Stimulated activated CD4-positive, alpha-beta T cell treated with anti-CD3 and anti-CD28 coated beads, Interleukin-12 subunit alpha, Interleukin-12 subunit beta, amount 100 ng/mL, for 48 hours (primary cell): Measurements from ENCODE around the gene MOCOS.

Experiments used
- DNase-seq, 3 donors: peaks; one replicate each; pipeline ENCODE4 v3.0.0-alpha.2; 2020; ENCODE audit warnings: low read depth in 2 of 3, low spot score in 1 of 3

MOCOS gene

GRCh38 chr18:36302676-36303075 is 115.4 kb downstream of the MOCOS start:
- DNase-seq = no peak

DNA sequence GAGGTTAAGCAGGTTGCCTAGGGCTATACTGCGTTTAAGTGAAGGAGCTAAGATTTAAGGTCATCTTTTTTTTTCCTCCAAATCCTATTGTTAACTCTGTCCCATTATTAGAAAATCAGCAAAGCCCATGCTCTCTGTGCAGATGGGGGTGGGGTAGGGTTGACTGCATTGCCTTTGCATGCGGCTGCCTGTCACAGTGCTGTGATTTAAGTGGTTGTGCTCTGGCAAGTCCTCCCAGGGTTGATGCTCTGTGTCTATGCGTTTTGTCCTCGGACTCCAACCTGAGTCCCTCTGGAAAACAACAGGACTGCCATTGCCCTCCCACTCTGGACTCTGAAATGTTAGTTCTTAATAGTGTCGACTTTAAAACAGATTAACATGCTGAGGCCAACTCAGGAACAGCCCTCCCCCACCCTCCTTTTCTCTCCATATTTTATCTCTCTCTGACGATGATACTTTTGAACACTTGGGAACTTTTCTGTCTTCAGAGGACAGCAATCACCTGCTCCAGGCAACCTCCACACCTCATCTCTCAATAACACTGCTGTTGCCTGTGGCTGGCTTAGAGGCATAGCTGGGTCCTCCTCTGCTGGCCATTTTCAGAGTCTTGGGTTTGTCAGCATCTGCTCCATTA is 116.0 kb downstream of the MOCOS start:
- DNase-seq = no peak

DNA sequence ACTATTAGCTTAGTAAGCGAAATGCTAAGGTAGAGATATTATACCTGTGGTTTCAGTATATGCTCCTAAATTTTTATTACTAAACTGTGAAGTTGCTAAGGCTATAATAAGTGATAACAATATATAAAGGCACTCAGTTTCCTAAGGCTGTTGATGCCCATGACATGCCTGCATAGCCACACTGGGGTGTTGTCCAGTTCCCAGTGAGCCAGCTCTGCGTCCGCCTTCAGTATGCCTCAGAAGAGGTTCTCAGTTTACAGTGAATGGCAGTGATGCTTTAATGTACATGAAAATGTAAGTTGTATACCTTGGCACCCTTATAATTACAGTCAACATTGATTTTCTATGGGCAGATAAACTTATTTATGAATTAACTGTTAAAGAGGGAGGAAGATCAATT is 117.4 kb downstream of the MOCOS start:
- DNase-seq = no peak

DNA sequence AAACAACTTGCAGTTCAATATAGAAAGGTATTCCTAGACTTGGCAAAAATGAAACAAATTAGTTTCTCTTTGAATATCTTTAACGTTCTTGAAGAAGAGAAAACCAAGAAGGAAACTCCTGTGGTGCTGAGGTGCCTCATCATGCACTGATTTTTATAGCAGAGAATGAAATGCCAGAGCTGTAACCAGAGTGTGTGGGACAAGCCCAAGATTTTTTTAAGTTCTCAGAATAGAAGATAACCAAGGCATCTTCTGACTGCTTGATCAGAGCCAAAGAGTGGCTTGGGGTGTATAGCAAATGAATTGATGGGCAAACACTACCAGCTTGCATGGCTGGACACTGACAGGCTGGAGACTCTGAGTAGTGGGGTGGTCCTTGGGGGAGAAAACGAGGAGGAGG is 118.1 kb downstream of the MOCOS start:
- no peak for DNase-seq

- DNase-seq = no peak
These were observed 120.2 kb downstream of the MOCOS start for GRCh38 chr18:36307513-36307912.

GRCh38 chr18:36308711-36309435 is 121.6 kb downstream of the MOCOS start:
- DNase-seq = no peak

GRCh38 chr18:36309436-36310391 is 122.4 kb downstream of the MOCOS start:
- no peak for DNase-seq

DNA sequence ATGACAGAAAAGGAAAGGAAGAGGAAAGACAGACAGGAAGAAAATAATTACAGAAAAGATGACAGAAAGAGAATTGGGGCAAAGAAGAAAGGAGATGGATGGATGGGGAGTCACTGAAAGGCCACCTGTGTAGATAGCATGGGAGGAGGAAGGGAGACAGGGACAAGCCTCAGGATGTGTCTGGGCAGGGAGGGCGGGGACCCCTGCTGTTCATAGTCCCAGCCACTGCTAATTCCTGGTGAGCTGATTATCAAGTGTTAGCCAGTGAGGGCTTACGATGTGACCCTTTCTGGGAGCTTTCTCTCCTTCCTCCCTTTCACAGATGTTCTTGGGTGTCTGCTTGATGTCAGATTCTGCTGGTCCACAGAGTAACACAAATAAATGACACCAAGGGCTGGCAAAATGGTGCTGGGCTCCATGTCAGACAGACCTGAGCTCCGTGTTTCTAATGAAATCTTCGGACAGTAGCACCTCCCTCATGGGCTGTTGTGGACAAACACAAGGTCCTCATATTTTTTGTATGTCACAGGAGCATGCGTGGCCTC is 123.8 kb downstream of the MOCOS start:
- DNase-seq = no peak

DNA sequence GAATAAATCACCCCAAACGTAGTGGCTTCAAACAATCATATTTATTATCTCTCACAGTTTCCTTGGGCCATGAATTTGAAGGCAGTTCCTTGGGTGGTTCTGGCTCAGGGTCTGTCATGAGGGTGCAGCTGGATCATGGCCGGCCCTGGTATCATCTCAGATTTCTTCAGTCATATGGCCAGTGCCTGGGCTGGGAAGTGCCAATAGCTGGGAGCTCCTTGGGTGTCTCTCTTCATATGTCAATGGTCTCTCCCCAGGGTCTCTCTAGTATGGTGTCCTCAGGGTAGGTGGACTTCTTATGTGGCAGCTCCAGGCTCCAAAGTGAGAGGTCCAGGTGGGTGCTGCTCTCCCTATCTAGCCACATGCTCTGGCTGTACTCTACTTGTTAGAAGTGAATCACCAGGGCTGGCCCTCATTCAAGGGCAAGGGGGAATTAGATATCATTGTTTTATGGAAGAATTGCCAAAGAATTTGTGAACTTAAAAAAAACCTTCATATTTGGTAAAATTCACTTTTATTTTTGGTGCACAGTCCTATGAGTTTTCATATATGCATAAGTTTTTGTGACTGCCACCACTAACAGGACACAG is 125.6 kb downstream of the MOCOS start:
- DNase-seq = no peak

DNA sequence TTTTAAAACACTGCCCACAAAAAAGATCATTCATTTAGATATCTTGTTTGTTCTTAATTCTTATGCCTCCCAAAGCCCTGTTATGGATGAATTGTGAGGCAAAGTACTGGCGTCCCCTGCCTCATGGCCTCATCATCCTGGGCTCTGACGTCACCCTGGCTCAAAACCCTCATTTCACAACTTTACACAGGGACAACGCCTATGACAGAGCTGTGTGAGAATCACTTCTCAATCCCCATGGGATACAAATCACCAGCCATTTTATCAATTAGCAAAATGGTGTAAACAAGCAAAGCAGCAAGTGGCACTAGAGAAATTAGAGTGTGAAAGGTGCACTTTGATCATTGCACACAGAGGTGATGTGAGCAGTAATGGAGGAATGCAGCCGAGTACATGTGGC is 126.8 kb downstream of the MOCOS start:
- DNase-seq = no peak

- no peak for DNase-seq
These were observed 127.5 kb downstream of the MOCOS start for GRCh38 chr18:36314754-36315153.

DNA sequence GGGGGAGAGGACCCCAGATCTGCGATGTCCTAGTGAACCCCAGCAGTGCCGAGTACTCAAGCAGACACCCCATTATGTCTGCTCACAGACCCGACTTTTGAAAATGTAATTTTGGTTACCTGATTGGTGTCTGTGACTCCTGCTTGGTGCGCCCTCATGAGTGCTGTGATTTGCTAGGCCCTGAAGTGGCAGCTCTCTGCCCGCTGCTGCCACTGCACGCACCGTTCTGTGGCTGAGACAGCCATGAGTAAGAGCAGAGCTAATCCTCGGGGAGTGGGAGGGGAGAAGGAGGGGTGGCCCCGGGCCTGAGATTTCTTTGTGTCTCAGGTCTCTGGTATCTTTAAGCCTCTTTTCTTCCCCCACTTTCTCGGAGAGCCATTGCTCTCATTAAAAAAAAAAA is 128.4 kb downstream of the MOCOS start:
- DNase-seq = no peak

DNA sequence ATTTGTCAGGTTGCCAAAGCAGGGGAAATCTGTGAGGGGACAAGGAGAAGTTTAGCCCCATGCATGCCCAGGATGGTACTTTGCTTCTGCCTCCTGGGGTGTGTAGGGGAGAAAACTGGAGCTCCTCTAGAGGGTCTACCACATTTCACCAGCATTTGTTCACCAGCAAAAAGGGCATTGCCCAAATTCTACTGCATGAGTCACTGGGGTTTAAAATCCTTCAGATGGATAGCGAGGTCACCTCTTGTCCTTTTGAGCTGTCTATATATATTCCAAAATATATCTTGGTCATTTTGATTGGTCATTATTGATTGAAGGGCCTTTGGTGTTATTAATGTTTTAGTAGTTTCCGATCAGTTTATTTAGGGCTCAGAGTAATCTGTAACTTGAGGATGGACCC is 128.9 kb downstream of the MOCOS start:
- DNase-seq = no peak
